ENCODE results near the gene HCFC1. TPM values are rescaled to one million over a fixed set of nuclear protein-coding genes. Genes with fewer than 3 reads are reported as not detected.

The HCFC1 gene
- total RNA-seq, 1 donor from 2014 or later: 61.2 TPM

DNA sequence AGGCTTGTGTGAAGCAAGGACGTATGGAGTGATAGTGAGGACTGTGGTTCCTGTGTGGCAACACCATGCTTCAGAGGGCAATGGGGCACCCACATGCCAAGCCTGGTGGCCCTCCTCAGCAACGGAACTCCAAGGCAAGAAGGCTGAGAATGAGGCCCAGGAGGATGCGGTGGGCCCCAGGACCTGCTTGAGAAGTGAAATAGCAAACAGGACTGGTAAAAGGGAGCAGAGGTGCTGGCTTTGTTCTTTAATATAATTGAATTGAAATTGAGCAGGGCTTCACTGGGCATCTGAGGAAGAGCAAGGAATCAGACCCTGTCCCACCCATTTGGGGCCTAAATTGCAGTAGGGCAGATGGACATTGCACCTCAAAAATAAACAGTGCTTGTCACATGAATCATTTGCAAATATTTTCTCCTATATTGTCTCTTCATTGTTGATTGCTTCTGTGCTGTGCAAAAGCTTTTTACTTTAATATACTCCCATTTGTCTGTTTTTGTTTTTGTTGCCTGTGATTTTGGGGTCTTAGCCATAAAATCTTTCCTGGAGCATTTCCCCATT is 3.2 kb upstream of the HCFC1 start:
- TF ChIP-seq, protein P1, sequence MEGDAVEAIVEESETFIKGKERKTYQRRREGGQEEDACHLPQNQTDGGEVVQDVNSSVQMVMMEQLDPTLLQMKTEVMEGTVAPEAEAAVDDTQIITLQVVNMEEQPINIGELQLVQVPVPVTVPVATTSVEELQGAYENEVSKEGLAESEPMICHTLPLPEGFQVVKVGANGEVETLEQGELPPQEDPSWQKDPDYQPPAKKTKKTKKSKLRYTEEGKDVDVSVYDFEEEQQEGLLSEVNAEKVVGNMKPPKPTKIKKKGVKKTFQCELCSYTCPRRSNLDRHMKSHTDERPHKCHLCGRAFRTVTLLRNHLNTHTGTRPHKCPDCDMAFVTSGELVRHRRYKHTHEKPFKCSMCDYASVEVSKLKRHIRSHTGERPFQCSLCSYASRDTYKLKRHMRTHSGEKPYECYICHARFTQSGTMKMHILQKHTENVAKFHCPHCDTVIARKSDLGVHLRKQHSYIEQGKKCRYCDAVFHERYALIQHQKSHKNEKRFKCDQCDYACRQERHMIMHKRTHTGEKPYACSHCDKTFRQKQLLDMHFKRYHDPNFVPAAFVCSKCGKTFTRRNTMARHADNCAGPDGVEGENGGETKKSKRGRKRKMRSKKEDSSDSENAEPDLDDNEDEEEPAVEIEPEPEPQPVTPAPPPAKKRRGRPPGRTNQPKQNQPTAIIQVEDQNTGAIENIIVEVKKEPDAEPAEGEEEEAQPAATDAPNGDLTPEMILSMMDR (IDR thresholded peaks at IDR 0.05; ENCODE audit: insufficient read depth, low read depth, low read length): no peak
- no peak for TF ChIP-seq EZH2 (IDR thresholded peaks at IDR 0.05; ENCODE audit: insufficient read depth, low read length)
- peaks cover 2% of the 10 kb centered on the region for H3K4me1 Mint-ChIP-seq (ENCODE audit: low read depth, unreplicated experiment)
- Histone ChIP-seq H3K4me3 (ENCODE audit: insufficient read depth, low read depth, low read length) (no peak overlapping the region), H2AFZ (ENCODE audit: low read depth, low read length) (no peak overlapping the region), H3K4me1 (ENCODE audit: insufficient read depth, low read length) (peaks cover 3% of the 10 kb centered on the region), H4K20me1 (ENCODE audit: insufficient read depth, low read length) (peaks cover 2% of the 10 kb centered on the region), H3K9me3 (ENCODE audit: insufficient read depth, low read depth, low read length) (no peaks in the 10 kb centered on the region), H3K79me2 (ENCODE audit: insufficient read depth, low read length) (peaks cover 28% of the 10 kb centered on the region), H3K9ac (ENCODE audit: low read length) (no peak overlapping the region), H3K27me3 (ENCODE audit: insufficient read depth, low read length) (no peaks in the 10 kb centered on the region), H3K36me3 (ENCODE audit: insufficient read depth, low read length) (no peaks in the 10 kb centered on the region), H3K4me2 (ENCODE audit: low read length) (no peak overlapping the region), H3K27ac (ENCODE audit: low read depth, low read length) (no peak overlapping the region)
- H3K27me3 Mint-ChIP-seq (ENCODE audit: low read depth, unreplicated experiment): no peaks in the 10 kb centered on the region
- FAIRE-seq (no peak), DNase-seq (ENCODE audit: low read depth) (no peak)
- H3K36me3 Mint-ChIP-seq (ENCODE audit: low read depth, unreplicated experiment): no peaks in the 10 kb centered on the region
- no peak overlapping the region for H3K4me3 Mint-ChIP-seq (ENCODE audit: unreplicated experiment)
- H3K27ac Mint-ChIP-seq (ENCODE audit: unreplicated experiment): no peak overlapping the region
- H3K9me3 Mint-ChIP-seq (ENCODE audit: unreplicated experiment): no peaks in the 10 kb centered on the region

DNA sequence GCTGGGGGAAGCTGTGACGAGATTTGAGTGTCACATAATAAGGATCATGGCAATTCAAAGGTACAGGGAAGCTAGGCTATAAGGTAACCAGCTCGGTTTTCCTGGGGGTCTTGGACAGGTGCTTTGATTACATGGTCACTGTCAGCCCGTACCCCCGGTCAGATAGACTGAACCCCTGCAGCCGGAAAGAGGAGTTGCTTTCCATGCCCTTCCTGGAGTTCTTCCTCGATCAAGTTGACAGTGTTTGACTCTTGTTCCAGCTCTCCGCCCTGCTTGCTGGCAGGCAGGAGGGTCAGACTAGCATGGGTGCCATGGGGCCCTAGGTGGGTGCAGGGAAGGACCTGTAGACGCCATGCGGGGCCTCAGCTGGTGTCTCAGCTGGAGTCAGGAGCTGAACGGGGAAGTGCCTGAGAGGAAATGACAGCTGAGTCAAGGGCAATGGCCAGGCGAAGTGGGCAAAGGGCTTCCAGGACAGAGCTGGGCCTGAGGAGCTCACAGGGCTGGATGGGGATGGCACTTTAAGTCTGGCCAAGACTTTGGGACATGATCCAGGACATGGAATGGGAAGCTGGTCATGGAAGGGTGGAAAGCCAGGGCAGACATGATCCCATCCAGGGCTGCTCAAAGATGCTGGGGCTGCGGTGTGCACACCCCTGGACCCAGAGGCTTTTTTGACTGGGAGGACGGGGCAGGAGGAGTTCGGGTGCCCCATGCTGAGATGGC is 2.5 kb upstream of the HCFC1 start:
- Mint-ChIP-seq H3K4me3 (ENCODE audit: unreplicated experiment) (no peak overlapping the region), H3K9me3 (ENCODE audit: unreplicated experiment) (no peaks in the 10 kb centered on the region), H3K4me1 (ENCODE audit: low read depth, unreplicated experiment) (peaks cover 2% of the 10 kb centered on the region), H3K27ac (ENCODE audit: unreplicated experiment) (no peak overlapping the region), H3K36me3 (ENCODE audit: low read depth, unreplicated experiment) (no peaks in the 10 kb centered on the region), H3K27me3 (ENCODE audit: low read depth, unreplicated experiment) (no peaks in the 10 kb centered on the region)
- Histone ChIP-seq H3K9ac (ENCODE audit: low read length) (peak overlapping the region; percentile 100), H3K27ac (ENCODE audit: low read depth, low read length) (no peak overlapping the region), H3K4me2 (ENCODE audit: low read length) (peak overlapping the region; percentile 86), H3K36me3 (ENCODE audit: insufficient read depth, low read length) (no peaks in the 10 kb centered on the region), H2AFZ (ENCODE audit: low read depth, low read length) (no peak overlapping the region), H3K79me2 (ENCODE audit: insufficient read depth, low read length) (peaks cover 35% of the 10 kb centered on the region), H3K4me3 (ENCODE audit: insufficient read depth, low read depth, low read length) (no peak overlapping the region), H3K9me3 (ENCODE audit: insufficient read depth, low read depth, low read length) (no peaks in the 10 kb centered on the region), H3K4me1 (ENCODE audit: insufficient read depth, low read length) (peaks cover 6% of the 10 kb centered on the region), H3K27me3 (ENCODE audit: insufficient read depth, low read length) (no peaks in the 10 kb centered on the region), H4K20me1 (ENCODE audit: insufficient read depth, low read length) (peaks cover 8% of the 10 kb centered on the region)
- TF ChIP-seq, protein P1 (IDR thresholded peaks at IDR 0.05; ENCODE audit: insufficient read depth, low read depth, low read length): no peak
- no peak for TF ChIP-seq EZH2 (IDR thresholded peaks at IDR 0.05; ENCODE audit: insufficient read depth, low read length)
- FAIRE-seq (peak; percentile 41), DNase-seq (ENCODE audit: low read depth) (no peak)
